ENCODE results near the gene ITGB4.
A peak's percentile ranks its signal among the peaks of the same experiment; 100 is the strongest.

ITGB4 gene

GRCh38 chr17:75749545-75750389 is 28.5 kb downstream of the ITGB4 start:
- Histone ChIP-seq H2AFZ (ENCODE audit: low read length) (peak overlapping the region; percentile 44; the same call in 1 of the 2 replicates), H3K36me3 (replicated peaks; ENCODE audit: insufficient read depth, low read length) (no peaks in the 10 kb centered on the region), H3K9me3 (replicated peaks; ENCODE audit: insufficient read depth, low read length) (no peaks in the 10 kb centered on the region), H3K4me3 (ENCODE audit: low read length) (no peak overlapping the region), H3K27me3 (replicated peaks; ENCODE audit: insufficient read depth, low read length) (no peaks in the 10 kb centered on the region), H3K4me2 (ENCODE audit: low read depth, low read length) (peak overlapping the region; percentile 33; the same call in 1 of the 2 replicates), H4K20me1 (ENCODE audit: insufficient read depth, low read length) (no peaks in the 10 kb centered on the region), H3K9me2 (replicated peaks; ENCODE audit: insufficient read depth, low read length) (no peaks in the 10 kb centered on the region), H3K9ac (ENCODE audit: low read length) (no peak overlapping the region), H3K79me2 (ENCODE audit: low read length) (no peaks in the 10 kb centered on the region), H3K27ac (ENCODE audit: low read length) (no peak overlapping the region), H3K4me1 (ENCODE audit: low read length) (peaks cover 6% of the 10 kb centered on the region), H3F3A (ENCODE audit: insufficient read depth, low read length) (no peaks in the 10 kb centered on the region)
- peak; percentile 75 for DNase-seq
- no peak for TF ChIP-seq EZH2 (optimal IDR thresholded peaks at IDR 0.05; ENCODE audit: low read depth, low read length)
- no peak for TF ChIP-seq EZH2phosphoT487 (IDR thresholded peaks at IDR 0.05; ENCODE audit: low read length)
- TF ChIP-seq, protein P1, sequence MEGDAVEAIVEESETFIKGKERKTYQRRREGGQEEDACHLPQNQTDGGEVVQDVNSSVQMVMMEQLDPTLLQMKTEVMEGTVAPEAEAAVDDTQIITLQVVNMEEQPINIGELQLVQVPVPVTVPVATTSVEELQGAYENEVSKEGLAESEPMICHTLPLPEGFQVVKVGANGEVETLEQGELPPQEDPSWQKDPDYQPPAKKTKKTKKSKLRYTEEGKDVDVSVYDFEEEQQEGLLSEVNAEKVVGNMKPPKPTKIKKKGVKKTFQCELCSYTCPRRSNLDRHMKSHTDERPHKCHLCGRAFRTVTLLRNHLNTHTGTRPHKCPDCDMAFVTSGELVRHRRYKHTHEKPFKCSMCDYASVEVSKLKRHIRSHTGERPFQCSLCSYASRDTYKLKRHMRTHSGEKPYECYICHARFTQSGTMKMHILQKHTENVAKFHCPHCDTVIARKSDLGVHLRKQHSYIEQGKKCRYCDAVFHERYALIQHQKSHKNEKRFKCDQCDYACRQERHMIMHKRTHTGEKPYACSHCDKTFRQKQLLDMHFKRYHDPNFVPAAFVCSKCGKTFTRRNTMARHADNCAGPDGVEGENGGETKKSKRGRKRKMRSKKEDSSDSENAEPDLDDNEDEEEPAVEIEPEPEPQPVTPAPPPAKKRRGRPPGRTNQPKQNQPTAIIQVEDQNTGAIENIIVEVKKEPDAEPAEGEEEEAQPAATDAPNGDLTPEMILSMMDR (IDR thresholded peaks at IDR 0.05; ENCODE audit: low read length), result peak; percentile 89

- no peak for TF ChIP-seq EZH2 (optimal IDR thresholded peaks at IDR 0.05; ENCODE audit: low read depth, low read length)
- TF ChIP-seq, protein P1 (IDR thresholded peaks at IDR 0.05; ENCODE audit: low read length), result no peak
- TF ChIP-seq EZH2phosphoT487 (IDR thresholded peaks at IDR 0.05; ENCODE audit: low read length), result no peak
- Histone ChIP-seq H3K27me3 (replicated peaks; ENCODE audit: insufficient read depth, low read length) (no peaks in the 10 kb centered on the region), H3K9me3 (replicated peaks; ENCODE audit: insufficient read depth, low read length) (no peaks in the 10 kb centered on the region), H3K9ac (ENCODE audit: low read length) (no peak overlapping the region), H3K4me2 (ENCODE audit: low read depth, low read length) (no peak overlapping the region), H2AFZ (ENCODE audit: low read length) (no peak overlapping the region), H3F3A (ENCODE audit: insufficient read depth, low read length) (no peaks in the 10 kb centered on the region), H3K27ac (ENCODE audit: low read length) (no peak overlapping the region), H3K4me1 (ENCODE audit: low read length) (peaks cover 6% of the 10 kb centered on the region), H3K36me3 (replicated peaks; ENCODE audit: insufficient read depth, low read length) (no peaks in the 10 kb centered on the region), H3K4me3 (ENCODE audit: low read length) (no peak overlapping the region), H4K20me1 (ENCODE audit: insufficient read depth, low read length) (no peaks in the 10 kb centered on the region), H3K9me2 (replicated peaks; ENCODE audit: insufficient read depth, low read length) (no peaks in the 10 kb centered on the region), H3K79me2 (ENCODE audit: low read length) (no peaks in the 10 kb centered on the region)
- DNase-seq, result no peak
These were observed 29.6 kb downstream of the ITGB4 start for GRCh38 chr17:75750661-75751423.

- Histone ChIP-seq H3K36me3 (replicated peaks; ENCODE audit: insufficient read depth, low read length) (no peaks in the 10 kb centered on the region), H3K9me2 (replicated peaks; ENCODE audit: insufficient read depth, low read length) (no peaks in the 10 kb centered on the region), H2AFZ (ENCODE audit: low read length) (no peak overlapping the region), H3K4me2 (ENCODE audit: low read depth, low read length) (no peak overlapping the region), H4K20me1 (ENCODE audit: insufficient read depth, low read length) (no peaks in the 10 kb centered on the region), H3K9ac (ENCODE audit: low read length) (no peak overlapping the region), H3K27ac (ENCODE audit: low read length) (no peak overlapping the region), H3F3A (ENCODE audit: insufficient read depth, low read length) (no peaks in the 10 kb centered on the region), H3K9me3 (replicated peaks; ENCODE audit: insufficient read depth, low read length) (no peaks in the 10 kb centered on the region), H3K79me2 (ENCODE audit: low read length) (no peaks in the 10 kb centered on the region), H3K4me1 (ENCODE audit: low read length) (peaks cover 6% of the 10 kb centered on the region), H3K4me3 (ENCODE audit: low read length) (no peak overlapping the region), H3K27me3 (replicated peaks; ENCODE audit: insufficient read depth, low read length) (no peaks in the 10 kb centered on the region)
- DNase-seq, result no peak
- TF ChIP-seq, protein P1 (IDR thresholded peaks at IDR 0.05; ENCODE audit: low read length), result no peak
- TF ChIP-seq EZH2phosphoT487 (IDR thresholded peaks at IDR 0.05; ENCODE audit: low read length), result no peak
- TF ChIP-seq EZH2 (optimal IDR thresholded peaks at IDR 0.05; ENCODE audit: low read depth, low read length), result no peak
These were observed 30.6 kb downstream of the ITGB4 start for GRCh38 chr17:75751676-75752404.
